Panc1 (cell line): ENCODE measurements around the gene CD99.

ENCODE experiments used
- POLR2AphosphoS5 ChIP-seq: IDR thresholded peaks from 2 replicates; pipeline ENCODE4 v1.6.1; 2012; ENCODE audit warnings: mild to moderate bottlenecking, low read depth, low read length, moderate library complexity
- REST ChIP-seq, 2 experiments: IDR thresholded peaks; 2 replicates each; pipeline ENCODE4 v1.6.1; 2011 to 2012; ENCODE audit warnings: low read depth in 2 of 2, control low read depth in 1 of 2, low read length in 1 of 2, mild to moderate bottlenecking in 1 of 2, moderate library complexity in 1 of 2; ENCODE audit not compliant: insufficient read depth in 1 of 2
- SIN3A ChIP-seq: IDR thresholded peaks from 2 replicates; pipeline ENCODE4 v1.6.1; 2012; ENCODE audit warnings: low read depth, mild to moderate bottlenecking, low read length, moderate library complexity, borderline replicate concordance; ENCODE audit not compliant: insufficient read depth
- TCF7L2 ChIP-seq: IDR thresholded peaks from 2 replicates; pipeline ENCODE4 v1.6.1; 2011; ENCODE audit warnings: mild to moderate bottlenecking, low read depth, low read length, inconsistent platforms
- TF ChIP-seq, protein P1 (sequence below): fragments of 450-650 bp; IDR thresholded peaks from 2 replicates; pipeline ENCODE4 v1.5.1; 2017; ENCODE audit warnings: mild to moderate bottlenecking

GRCh38 chrX:2672084-2672483 lies 19.0 kb upstream of the CD99 start:
- TF ChIP-seq, protein P1, sequence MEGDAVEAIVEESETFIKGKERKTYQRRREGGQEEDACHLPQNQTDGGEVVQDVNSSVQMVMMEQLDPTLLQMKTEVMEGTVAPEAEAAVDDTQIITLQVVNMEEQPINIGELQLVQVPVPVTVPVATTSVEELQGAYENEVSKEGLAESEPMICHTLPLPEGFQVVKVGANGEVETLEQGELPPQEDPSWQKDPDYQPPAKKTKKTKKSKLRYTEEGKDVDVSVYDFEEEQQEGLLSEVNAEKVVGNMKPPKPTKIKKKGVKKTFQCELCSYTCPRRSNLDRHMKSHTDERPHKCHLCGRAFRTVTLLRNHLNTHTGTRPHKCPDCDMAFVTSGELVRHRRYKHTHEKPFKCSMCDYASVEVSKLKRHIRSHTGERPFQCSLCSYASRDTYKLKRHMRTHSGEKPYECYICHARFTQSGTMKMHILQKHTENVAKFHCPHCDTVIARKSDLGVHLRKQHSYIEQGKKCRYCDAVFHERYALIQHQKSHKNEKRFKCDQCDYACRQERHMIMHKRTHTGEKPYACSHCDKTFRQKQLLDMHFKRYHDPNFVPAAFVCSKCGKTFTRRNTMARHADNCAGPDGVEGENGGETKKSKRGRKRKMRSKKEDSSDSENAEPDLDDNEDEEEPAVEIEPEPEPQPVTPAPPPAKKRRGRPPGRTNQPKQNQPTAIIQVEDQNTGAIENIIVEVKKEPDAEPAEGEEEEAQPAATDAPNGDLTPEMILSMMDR, result no peak
- TF ChIP-seq REST (IDR thresholded peaks at IDR 0.05; ENCODE audit: insufficient read depth in 1 of 2, low read depth in 2 of 2, low read length in 1 of 2) (no peak), POLR2AphosphoS5 (no peak), SIN3A (no peak), TCF7L2 (no peak)
